ENCODE measurements around the gene POLE2. TPM values are rescaled to one million over a fixed set of nuclear protein-coding genes. Genes with fewer than 3 reads are reported as not detected.

The POLE2 gene
- total RNA-seq, 1 experiment from 2014 or later, result 38.6 TPM

GRCh38 chr14:49673586-49673985 lies 14.4 kb downstream of the POLE2 start:
- H3F3A ChIP-seq (ENCODE audit: low read length, unreplicated experiment), result no peaks in the 10 kb centered on the region
- ATAC-seq (no peak), DNase-seq (no peak)
- H3K9me2 ChIP-seq (replicated peaks; ENCODE audit: low read length), result no peaks in the 10 kb centered on the region
- no peaks in the 10 kb centered on the region for H3K9me3 ChIP-seq (ENCODE audit: low read length)
- no TSS peak for BruUV-seq (replicated peaks)
- H2AFZ ChIP-seq (ENCODE audit: low read length), result no peak overlapping the region
- no peak overlapping the region for H3K4me3 ChIP-seq (ENCODE audit: low read length)
- POLR2A ChIA-PET (ENCODE audit: unreplicated experiment), result no interaction called here
- no peak overlapping the region for H3K4me2 ChIP-seq (ENCODE audit: low read length)
- H3K27me3 ChIP-seq (ENCODE audit: low read length), result no peaks in the 10 kb centered on the region
- no peaks in the 10 kb centered on the region for H3K79me2 ChIP-seq (ENCODE audit: low read length)
- H3K9ac ChIP-seq (ENCODE audit: low read length), result no peak overlapping the region
- TF ChIP-seq EZH2 (IDR thresholded peaks at IDR 0.05; ENCODE audit: low read length, unreplicated experiment) (no peak), EZH2phosphoT487 (IDR thresholded peaks at IDR 0.05; ENCODE audit: borderline replicate concordance, low read length) (no peak)
- TF ChIP-seq, protein P1, sequence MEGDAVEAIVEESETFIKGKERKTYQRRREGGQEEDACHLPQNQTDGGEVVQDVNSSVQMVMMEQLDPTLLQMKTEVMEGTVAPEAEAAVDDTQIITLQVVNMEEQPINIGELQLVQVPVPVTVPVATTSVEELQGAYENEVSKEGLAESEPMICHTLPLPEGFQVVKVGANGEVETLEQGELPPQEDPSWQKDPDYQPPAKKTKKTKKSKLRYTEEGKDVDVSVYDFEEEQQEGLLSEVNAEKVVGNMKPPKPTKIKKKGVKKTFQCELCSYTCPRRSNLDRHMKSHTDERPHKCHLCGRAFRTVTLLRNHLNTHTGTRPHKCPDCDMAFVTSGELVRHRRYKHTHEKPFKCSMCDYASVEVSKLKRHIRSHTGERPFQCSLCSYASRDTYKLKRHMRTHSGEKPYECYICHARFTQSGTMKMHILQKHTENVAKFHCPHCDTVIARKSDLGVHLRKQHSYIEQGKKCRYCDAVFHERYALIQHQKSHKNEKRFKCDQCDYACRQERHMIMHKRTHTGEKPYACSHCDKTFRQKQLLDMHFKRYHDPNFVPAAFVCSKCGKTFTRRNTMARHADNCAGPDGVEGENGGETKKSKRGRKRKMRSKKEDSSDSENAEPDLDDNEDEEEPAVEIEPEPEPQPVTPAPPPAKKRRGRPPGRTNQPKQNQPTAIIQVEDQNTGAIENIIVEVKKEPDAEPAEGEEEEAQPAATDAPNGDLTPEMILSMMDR (conservative IDR thresholded peaks at IDR 0.05; ENCODE audit: low read depth, low read length), result no peak
- no peaks in the 10 kb centered on the region for H3K4me1 ChIP-seq (ENCODE audit: insufficient read depth, low read length)
- H3K27ac ChIP-seq (ENCODE audit: low read length), result no peak overlapping the region
- H3K36me3 ChIP-seq (ENCODE audit: low read depth, low read length), result peaks cover 24% of the 10 kb centered on the region
- H4K20me1 ChIP-seq (ENCODE audit: low read length), result no peaks in the 10 kb centered on the region
- intact Hi-C loops (cut with micrococcal nuclease), result no loop called here
- CTCF ChIA-PET, result no interaction called here

DNA sequence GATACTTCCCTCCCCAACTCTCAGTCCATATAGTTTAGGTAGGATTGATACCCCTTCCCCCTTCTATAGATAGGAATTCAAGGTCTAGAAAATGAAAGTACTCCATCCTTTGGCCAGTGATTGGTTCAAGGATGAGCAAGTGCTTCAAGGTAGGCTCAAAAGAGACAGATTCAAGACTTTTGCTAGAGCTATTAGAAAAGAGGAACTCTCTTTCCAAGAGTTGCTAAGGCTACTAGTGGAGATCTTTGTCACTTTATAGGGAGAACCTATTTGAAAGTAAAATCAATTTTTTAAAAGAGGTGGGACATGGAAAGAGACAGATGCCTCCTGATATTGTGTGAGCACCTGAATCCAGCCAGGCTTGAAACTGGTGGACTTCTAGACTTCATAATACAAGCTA lies 17.5 kb downstream of the POLE2 start:
- H3K79me2 ChIP-seq (ENCODE audit: low read length), result no peaks in the 10 kb centered on the region
- H3K27ac ChIP-seq (ENCODE audit: low read length), result no peak overlapping the region
- H3K4me2 ChIP-seq (ENCODE audit: low read length), result no peak overlapping the region
- H3K36me3 ChIP-seq (ENCODE audit: low read depth, low read length), result peaks cover 27% of the 10 kb centered on the region
- ChIA-PET POLR2A (ENCODE audit: unreplicated experiment) (interaction anchor here (0.6 kb wide), 1 partner anchor 46 kb away, joined by 18 read pairs; no protein-coding TSS in a partner anchor), CTCF (interaction anchor here (0.6 kb wide), 2 partner anchors 27 to 690 kb away, joined by 3 to 7 read pairs; no protein-coding TSS in a partner anchor)
- TF ChIP-seq, protein P1 (conservative IDR thresholded peaks at IDR 0.05; ENCODE audit: low read depth, low read length), result no peak
- TF ChIP-seq EZH2 (IDR thresholded peaks at IDR 0.05; ENCODE audit: low read length, unreplicated experiment) (no peak), EZH2phosphoT487 (IDR thresholded peaks at IDR 0.05; ENCODE audit: borderline replicate concordance, low read length) (no peak)
- ATAC-seq (no peak), DNase-seq (no peak)
- no TSS peak for BruUV-seq (replicated peaks)
- H3K27me3 ChIP-seq (ENCODE audit: low read length), result no peaks in the 10 kb centered on the region
- H3F3A ChIP-seq (ENCODE audit: low read length, unreplicated experiment), result no peaks in the 10 kb centered on the region
- H3K9me3 ChIP-seq (ENCODE audit: low read length), result no peaks in the 10 kb centered on the region
- H2AFZ ChIP-seq (ENCODE audit: low read length), result no peak overlapping the region
- no peaks in the 10 kb centered on the region for H4K20me1 ChIP-seq (ENCODE audit: low read length)
- no peaks in the 10 kb centered on the region for H3K4me1 ChIP-seq (ENCODE audit: insufficient read depth, low read length)
- H3K9ac ChIP-seq (ENCODE audit: low read length), result no peak overlapping the region
- H3K9me2 ChIP-seq (replicated peaks; ENCODE audit: low read length), result no peaks in the 10 kb centered on the region
- no peak overlapping the region for H3K4me3 ChIP-seq (ENCODE audit: low read length)
- intact Hi-C loops (cut with micrococcal nuclease), result no loop called here

Measured in PC-3 (cell line).